Ovary (tissue), 3 donors: ENCODE data around the gene SNX13.

Experiments used
- EP300 ChIP-seq: sonication (generic); formaldehyde crosslinking; IDR thresholded peaks from one replicate; pipeline ENCODE4 v1.6.1; 2017; ENCODE audit warnings: antibody characterized with exemption
- POLR2A ChIP-seq: fragments of 450-650 bp; IDR thresholded peaks from one replicate; pipeline ENCODE4 v1.6.1; 2017; ENCODE audit warnings: antibody characterized with exemption, mild to moderate bottlenecking, moderate library complexity
- TF ChIP-seq, protein P1 (sequence below), 3 donors: fragments of 450-650 bp in 2 of 3; fragments of 200-600 bp in 1 of 3; IDR thresholded peaks; one replicate each; pipeline versions ENCODE4 v1.5.1 to v1.8.0; 2016 to 2022; ENCODE audit warnings: antibody characterized with exemption in 3 of 3, mild to moderate bottlenecking in 1 of 3
- donor health status: DM: no; HTN: no; CAD: no.

DNA sequence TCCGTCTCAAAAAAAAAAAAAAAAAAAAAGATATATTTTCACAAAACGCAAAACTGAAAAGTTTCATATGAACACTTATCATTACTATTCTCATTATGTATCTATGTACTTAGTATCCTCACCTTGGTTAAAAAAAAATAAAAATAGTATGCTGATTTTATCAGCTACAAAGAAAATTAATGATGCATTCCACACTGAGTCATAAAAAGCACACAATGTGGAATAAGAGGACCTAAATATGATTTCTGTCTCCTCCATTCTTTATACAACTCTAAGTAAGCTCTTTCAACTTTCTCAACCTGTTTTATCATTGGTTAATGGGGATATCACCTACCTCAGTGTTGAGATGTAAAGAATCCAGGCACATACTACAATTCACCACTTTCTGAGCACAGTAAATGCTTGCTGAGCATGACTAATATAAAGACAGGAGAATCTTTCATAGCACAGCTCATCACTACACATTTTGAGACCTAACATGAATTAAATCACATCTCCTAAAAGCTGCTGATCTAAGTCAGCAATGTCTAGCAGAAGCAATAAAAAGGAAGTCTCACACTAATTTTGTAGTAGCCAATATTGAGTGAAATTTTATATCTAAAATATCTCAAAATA lies 2.7 kb downstream of the SNX13 start:
- TF ChIP-seq EP300 (no peak), POLR2A (no peak)
- TF ChIP-seq, protein P1, sequence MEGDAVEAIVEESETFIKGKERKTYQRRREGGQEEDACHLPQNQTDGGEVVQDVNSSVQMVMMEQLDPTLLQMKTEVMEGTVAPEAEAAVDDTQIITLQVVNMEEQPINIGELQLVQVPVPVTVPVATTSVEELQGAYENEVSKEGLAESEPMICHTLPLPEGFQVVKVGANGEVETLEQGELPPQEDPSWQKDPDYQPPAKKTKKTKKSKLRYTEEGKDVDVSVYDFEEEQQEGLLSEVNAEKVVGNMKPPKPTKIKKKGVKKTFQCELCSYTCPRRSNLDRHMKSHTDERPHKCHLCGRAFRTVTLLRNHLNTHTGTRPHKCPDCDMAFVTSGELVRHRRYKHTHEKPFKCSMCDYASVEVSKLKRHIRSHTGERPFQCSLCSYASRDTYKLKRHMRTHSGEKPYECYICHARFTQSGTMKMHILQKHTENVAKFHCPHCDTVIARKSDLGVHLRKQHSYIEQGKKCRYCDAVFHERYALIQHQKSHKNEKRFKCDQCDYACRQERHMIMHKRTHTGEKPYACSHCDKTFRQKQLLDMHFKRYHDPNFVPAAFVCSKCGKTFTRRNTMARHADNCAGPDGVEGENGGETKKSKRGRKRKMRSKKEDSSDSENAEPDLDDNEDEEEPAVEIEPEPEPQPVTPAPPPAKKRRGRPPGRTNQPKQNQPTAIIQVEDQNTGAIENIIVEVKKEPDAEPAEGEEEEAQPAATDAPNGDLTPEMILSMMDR (IDR thresholded peaks at IDR 0.05), result no peak
